ENCODE measurements around the gene SLFN13. TPM values are rescaled to one million over a fixed set of nuclear protein-coding genes. Genes with fewer than 3 reads are reported as not detected.

SLFN13 gene
- total RNA-seq, 1 experiment from 2014 or later, result 0.10 TPM

- DNase-seq (ENCODE audit: low read depth, low spot score), result no peak
- Histone ChIP-seq H3K36me3 (ENCODE audit: control insufficient read depth in 1 of 2, insufficient read depth in 2 of 2, low read length in 2 of 2) (no peaks in the 10 kb centered on the region), H3K27ac (ENCODE audit: low read depth, low read length) (no peak overlapping the region), H3K4me2 (ENCODE audit: low read length) (no peak overlapping the region), H4K20me1 (ENCODE audit: insufficient read depth) (no peaks in the 10 kb centered on the region), H3K9ac (ENCODE audit: low read length) (no peak overlapping the region), H3K27me3 (ENCODE audit: insufficient read depth, low read length) (peaks cover 26% of the 10 kb centered on the region; the same call in 1 of the 2 replicates), H3K9me3 (ENCODE audit: control insufficient read depth in 1 of 2, insufficient read depth in 1 of 2, low read depth in 1 of 2, low read length in 2 of 2) (no peaks in the 10 kb centered on the region), H3K79me2 (ENCODE audit: insufficient read depth, low read length) (no peaks in the 10 kb centered on the region), H2AFZ (ENCODE audit: low read depth, low read length, poor library complexity, severe bottlenecking) (no peak overlapping the region), H3K4me3 (replicated peaks in 1 of 2; ENCODE audit: low read depth in 1 of 2, low read length in 2 of 2) (no peak overlapping the region), H3K4me1 (ENCODE audit: control insufficient read depth in 1 of 2, insufficient read depth in 2 of 2, low read length in 2 of 2) (no peaks in the 10 kb centered on the region), H3K9me2 (ENCODE audit: insufficient read depth) (no peaks in the 10 kb centered on the region)
- RAD21 ChIA-PET (ENCODE audit: low non-redundant PET in 1 of 2, low total read pairs in 2 of 2, uncharacterized antibody in 2 of 2, unreplicated experiment in 2 of 2), result no interaction called here
- intact Hi-C loops (cut with micrococcal nuclease), result no loop called here
- POLR2A ChIA-PET, result no interaction called here
- BruUV-seq (replicated peaks), result no TSS peak
- no peak for ATAC-seq
- no peak for TF ChIP-seq ZNF274 (IDR thresholded peaks at IDR 0.05; ENCODE audit: low read depth, low read length)
- no peak for TF ChIP-seq YY1 (IDR thresholded peaks at IDR 0.05; ENCODE audit: extremely low read depth, insufficient replicate concordance, low read depth, low read length)
- TF ChIP-seq ATF3 (IDR thresholded peaks at IDR 0.05), result no peak
- TF ChIP-seq ZFX (IDR thresholded peaks at IDR 0.05), result no peak
- no peak for TF ChIP-seq POLR2A (IDR thresholded peaks at IDR 0.05; ENCODE audit: borderline replicate concordance, extremely low read depth, insufficient read depth, insufficient read length)
- TF ChIP-seq JUND (IDR thresholded peaks at IDR 0.05), result no peak
- TF ChIP-seq REST (IDR thresholded peaks at IDR 0.05; ENCODE audit: low read depth), result no peak
- no peak for TF ChIP-seq POLR2AphosphoS5 (IDR thresholded peaks at IDR 0.05; ENCODE audit: low read depth, low read length)
- TF ChIP-seq ELF1 (IDR thresholded peaks at IDR 0.05; ENCODE audit: borderline replicate concordance, low read depth), result no peak
- no peak for TF ChIP-seq RAD21 (IDR thresholded peaks at IDR 0.05; ENCODE audit: low read depth)
- TF ChIP-seq MAX (IDR thresholded peaks at IDR 0.05), result no peak
- no peak for TF ChIP-seq SIN3A (IDR thresholded peaks at IDR 0.05; ENCODE audit: low read depth)
- no peak for TF ChIP-seq FOSL1 (IDR thresholded peaks at IDR 0.05; ENCODE audit: low read depth)
- no peak for TF ChIP-seq EZH2phosphoT487 (IDR thresholded peaks at IDR 0.05; ENCODE audit: borderline replicate concordance)
- no peak for TF ChIP-seq CBX3 (IDR thresholded peaks at IDR 0.05; ENCODE audit: low read depth)
- CTCF ChIA-PET, result no interaction called here
These were observed 48.1 kb upstream of the SLFN13 start for GRCh38 chr17:35496451-35497290.
